ENCODE data around the gene MINDY2. TPM values are rescaled to one million over a fixed set of nuclear protein-coding genes. Genes with fewer than 3 reads are reported as not detected.

MINDY2 gene
- total and polyA plus RNA-seq, 2 of the 8 experiments (the other 6 are each of a cell fraction or from before 2014, with no cell fraction given) = 3.1 to 25.7 TPM

- no peak overlapping the region for H4K91ac ChIP-seq (replicated peaks; ENCODE audit: insufficient read length, low read length)
- POLR2A ChIA-PET (ENCODE audit: partially characterized antibody) = no interaction called here
- TF ChIP-seq RFX5 (IDR thresholded peaks at IDR 0.05; ENCODE audit: borderline replicate concordance, low read depth, low read length) = no peak
- no peak for TF ChIP-seq JUND (IDR thresholded peaks at IDR 0.05; ENCODE audit: low read length)
Observed at GRCh38 chr15:58830556-58830955, 59.5 kb downstream of the MINDY2 start.

More at GRCh38 chr15:58830556-58830955, 59.5 kb downstream of the MINDY2 start:
- Histone ChIP-seq H3K4me1 (replicated peaks in 1 of 4; ENCODE audit: control insufficient read depth in 3 of 4, insufficient read depth in 4 of 4, low read length in 3 of 4) (peaks cover 2 to 14% (median 12%) of the 10 kb centered on the region in 4 experiments; a peak in 4 of 7 replicates), H2BK15ac (ENCODE audit: low read length) (no peak overlapping the region), H2AK5ac (ENCODE audit: low read depth, low read length) (no peak overlapping the region; the same call in 1 of the 2 replicates), H3K27me3 (replicated peaks in 1 of 4; ENCODE audit: control insufficient read depth in 3 of 4, extremely low read depth in 1 of 4, insufficient read depth in 3 of 4, low read length in 3 of 4) (no peaks in the 10 kb centered on the region), H2BK20ac (ENCODE audit: low read length) (no peak overlapping the region), H4K5ac (ENCODE audit: insufficient read length, low read depth, low read length) (no peak overlapping the region), H4K8ac (ENCODE audit: extremely low read depth, insufficient read depth, low read length) (no peak overlapping the region), H3K4me2 (ENCODE audit: insufficient read depth in 1 of 2, low read depth in 2 of 2, low read length in 2 of 2) (no peak overlapping the region), H3K9me3 (ENCODE audit: insufficient read depth in 2 of 2, low read depth in 1 of 2, low read length in 1 of 2) (no peaks in the 10 kb centered on the region), H2BK12ac (ENCODE audit: low read depth, low read length) (no peak overlapping the region), H2AFZ (ENCODE audit: low read length) (no peak overlapping the region), H3K4ac (replicated peaks; ENCODE audit: insufficient read length, low read depth, low read length) (no peak overlapping the region), H4K20me1 (replicated peaks in 1 of 2; ENCODE audit: control insufficient read depth in 1 of 2, insufficient read depth in 2 of 2, low read length in 2 of 2) (no peaks in the 10 kb centered on the region), H2BK5ac (ENCODE audit: low read depth, low read length) (no peak overlapping the region), H2BK120ac (replicated peaks; ENCODE audit: low read depth, low read length) (no peak overlapping the region), H3K56ac (replicated peaks; ENCODE audit: insufficient read length, low read depth, low read length) (no peak overlapping the region), H3K23me2 (ENCODE audit: low read depth, low read length) (no peaks in the 10 kb centered on the region), H3K79me2 (ENCODE audit: control insufficient read depth in 1 of 2, insufficient read depth in 2 of 2, low read length in 2 of 2) (no peaks in the 10 kb centered on the region), H3K18ac (ENCODE audit: extremely low read depth, low read length) (no peak overlapping the region), H3K36me3 (ENCODE audit: control insufficient read depth in 2 of 4, insufficient read depth in 4 of 4, low read length in 3 of 4) (no peaks in the 10 kb centered on the region; a peak in 1 of 8 replicates), H3K4me3 (ENCODE audit: extremely low read depth in 1 of 4, insufficient read depth in 2 of 4, low read depth in 3 of 4, low read length in 4 of 4) (no peak overlapping the region), H3K23ac (ENCODE audit: insufficient read length) (no peak overlapping the region), H3K27ac (ENCODE audit: low read depth, low read length) (no peak overlapping the region), H3K9ac (replicated peaks in 1 of 4; ENCODE audit: extremely low read depth in 1 of 4, low read depth in 3 of 4, low read length in 3 of 4) (no peak overlapping the region), H3K79me1 (ENCODE audit: low read depth, low read length) (no peaks in the 10 kb centered on the region), H3K14ac (ENCODE audit: insufficient read length) (no peak overlapping the region)
- FAIRE-seq (no peak), DNase-seq (ENCODE audit: low read depth in 1 of 2, low spot score in 2 of 2) (no peak)
- CTCF ChIA-PET (ENCODE audit: partially characterized antibody) = interaction anchor here (0.9 to 1.0 kb wide), 2 partner anchors 9 to 12 kb away, joined by 3 read pairs; no protein-coding TSS in a partner anchor
- WGBS, 2 experiments (ENCODE audit: extremely low coverage in 1 of 2, insufficient coverage in 1 of 2, insufficient read length in 1 of 2, insufficient replicate concordance in 2 of 2, low coverage in 1 of 2, low lambda C conversion rate in 2 of 2, missing lambda C conversion rate in 1 of 2) = 90% methylated on average over 2 of the region's 2 CpGs; no CpG with 5 or more reads in 1 of the 2 experiments

All from H1 (cell line).